Stimulated activated CD8-positive, alpha-beta memory T cell treated with anti-CD3 and anti-CD28 coated beads, Interleukin-12 subunit alpha, Interleukin-12 subunit beta, amount 100 ng/mL, for 24 hours (primary cell): ENCODE measurements around the gene ITFG2.
"Not testable (repeated sequence)": the region's sequence is repeated elsewhere in the genome, so short reads cannot be mapped to it uniquely, and the experiment has no call there.

Experiments used
- DNase-seq: peaks from one replicate; pipeline ENCODE4 v3.0.0-alpha.2; 2020; ENCODE audit errors: extremely low read depth

ITFG2 gene

GRCh38 chr12:2812290-2813213, at the start of gene ITFG2:
TSS of gene ITFG2 (plus strand) at chr12:2812668. CDS start at chr12:2812761, 93 bp downstream.
- DNase-seq: peak; percentile 92

GRCh38 chr12:2764398-2764797, 48.1 kb upstream of the ITFG2 start:
- no peak for DNase-seq

DNA sequence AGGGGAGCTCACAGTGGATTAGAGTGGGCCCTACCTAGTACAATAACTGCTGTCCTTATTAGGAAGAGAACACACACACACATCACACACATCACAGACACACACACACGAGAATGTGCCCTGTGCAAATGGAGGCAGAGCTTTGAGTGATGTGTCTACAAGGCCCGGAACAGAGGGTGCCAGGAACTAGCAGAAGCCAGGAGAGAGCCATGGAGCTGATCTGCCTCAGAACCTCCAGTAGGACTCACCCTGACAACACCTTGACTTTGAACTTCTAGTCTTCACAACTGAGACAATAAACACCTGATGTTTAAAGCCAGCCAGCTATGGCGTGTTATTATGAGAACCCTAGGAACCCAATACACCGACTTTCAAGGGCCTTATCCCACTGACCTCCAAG, 47.4 kb upstream of the ITFG2 start:
- no peak for DNase-seq

DNA sequence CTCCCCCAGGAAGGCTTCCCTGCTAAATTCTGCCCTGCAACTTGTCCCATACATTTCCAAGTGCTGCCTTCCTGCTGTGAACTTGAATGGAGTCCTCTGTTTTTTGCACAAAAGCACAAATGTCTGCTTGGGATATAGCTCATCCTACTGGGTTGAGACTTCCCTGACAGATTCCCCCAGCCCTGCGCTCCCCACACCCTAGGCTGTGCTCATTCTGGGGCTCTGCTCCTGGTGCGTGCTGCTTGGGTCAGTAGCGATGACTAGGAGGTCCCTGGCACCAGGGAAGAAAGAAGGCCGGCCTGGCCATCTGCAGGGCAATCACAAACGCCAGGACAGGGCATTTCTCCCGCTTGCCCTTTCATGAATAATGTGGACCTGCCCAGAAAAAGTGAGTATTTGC, 46.9 kb upstream of the ITFG2 start:
- DNase-seq: no peak

GRCh38 chr12:2768224-2768961, 44.1 kb upstream of the ITFG2 start:
- no peak for DNase-seq

DNA sequence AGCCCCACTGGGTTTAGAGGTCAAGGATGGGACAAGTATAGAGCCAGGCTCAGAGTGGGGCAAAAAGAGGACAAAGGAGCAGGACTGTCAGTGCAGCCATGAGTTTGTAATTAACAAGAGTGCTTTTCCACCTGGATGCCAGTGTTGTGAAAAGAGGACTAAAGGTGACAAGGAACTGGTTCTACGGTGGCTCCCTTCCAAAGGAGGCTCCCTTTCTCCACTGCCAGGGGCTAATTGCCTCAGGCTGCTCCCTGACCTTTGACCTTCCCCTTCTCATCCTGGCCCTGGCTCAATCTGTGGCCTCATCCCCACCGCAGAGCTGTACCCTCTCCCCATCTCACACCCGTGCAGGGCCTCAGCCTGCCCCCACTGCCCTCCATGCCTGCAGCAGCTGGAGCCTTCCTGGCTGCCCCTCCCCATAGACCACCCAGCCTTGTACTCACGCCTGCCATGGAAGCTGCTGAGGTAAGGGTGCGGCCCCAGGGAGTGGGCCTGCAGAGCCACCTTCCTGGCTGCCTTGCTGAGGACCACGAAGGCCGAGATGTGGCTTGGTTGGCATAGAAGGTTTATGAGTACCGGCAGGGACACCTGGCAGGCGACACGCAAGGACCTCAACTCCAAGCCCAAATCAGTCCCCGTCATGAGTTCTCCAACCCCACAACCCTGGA, 42.5 kb upstream of the ITFG2 start:
- no peak for DNase-seq

GRCh38 chr12:2770544-2770943, 41.9 kb upstream of the ITFG2 start:
- not testable (repeated sequence) for DNase-seq

- DNase-seq: no peak
Observed at GRCh38 chr12:2772370-2772769, 40.1 kb upstream of the ITFG2 start.

DNA sequence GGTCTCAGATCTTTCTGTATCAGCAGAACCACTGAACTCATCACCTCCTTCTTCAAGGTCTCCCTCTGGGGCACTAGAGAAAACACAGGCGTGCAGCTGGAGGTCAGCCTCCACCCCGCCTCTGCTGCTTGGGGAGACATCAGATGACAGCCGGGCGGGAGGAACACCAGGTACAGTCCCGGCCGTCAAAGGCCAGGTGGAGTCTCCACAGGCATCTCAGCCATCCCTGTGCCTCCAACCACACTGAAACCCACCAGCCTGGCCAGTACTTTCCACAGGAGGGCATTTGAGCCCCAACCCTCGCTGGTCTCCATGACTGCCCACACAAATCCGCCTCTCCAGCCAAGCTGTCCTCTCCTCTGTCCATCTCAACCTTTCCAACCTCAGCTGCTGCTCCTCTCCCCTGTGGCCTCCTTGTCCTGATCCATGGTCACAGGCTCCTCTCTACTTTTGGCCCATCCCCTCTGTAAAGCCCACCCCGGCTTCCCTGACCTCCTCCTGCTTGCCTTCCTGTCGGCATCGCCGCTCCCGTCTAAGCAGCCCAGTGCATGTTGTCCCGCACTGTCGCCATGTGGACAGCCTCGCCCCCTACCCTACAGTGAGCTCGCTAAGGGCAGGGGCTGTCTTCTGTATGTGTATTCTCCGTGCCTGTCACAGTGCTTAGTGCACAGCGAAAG, 39.1 kb upstream of the ITFG2 start:
- no peak for DNase-seq

DNA sequence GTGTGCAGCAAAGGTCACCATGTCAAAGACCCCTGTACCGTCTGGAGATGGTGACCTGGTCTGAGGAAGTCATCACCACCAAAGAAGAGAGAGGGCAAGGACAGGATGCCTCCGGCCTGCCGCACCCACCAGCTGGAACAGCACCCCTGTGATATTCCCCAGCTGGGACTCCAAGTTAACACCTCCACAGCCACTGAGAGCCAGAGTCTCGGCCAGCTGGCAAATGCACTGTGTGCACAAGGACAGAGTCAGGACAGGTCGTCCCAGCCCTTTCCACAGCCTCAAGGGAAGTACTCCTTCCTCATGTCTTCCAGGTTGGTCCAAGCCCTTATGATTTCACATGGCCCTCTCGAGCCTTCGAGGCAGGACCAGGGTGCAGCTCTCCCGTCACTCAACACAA, 37.0 kb upstream of the ITFG2 start:
- DNase-seq: no peak

DNA sequence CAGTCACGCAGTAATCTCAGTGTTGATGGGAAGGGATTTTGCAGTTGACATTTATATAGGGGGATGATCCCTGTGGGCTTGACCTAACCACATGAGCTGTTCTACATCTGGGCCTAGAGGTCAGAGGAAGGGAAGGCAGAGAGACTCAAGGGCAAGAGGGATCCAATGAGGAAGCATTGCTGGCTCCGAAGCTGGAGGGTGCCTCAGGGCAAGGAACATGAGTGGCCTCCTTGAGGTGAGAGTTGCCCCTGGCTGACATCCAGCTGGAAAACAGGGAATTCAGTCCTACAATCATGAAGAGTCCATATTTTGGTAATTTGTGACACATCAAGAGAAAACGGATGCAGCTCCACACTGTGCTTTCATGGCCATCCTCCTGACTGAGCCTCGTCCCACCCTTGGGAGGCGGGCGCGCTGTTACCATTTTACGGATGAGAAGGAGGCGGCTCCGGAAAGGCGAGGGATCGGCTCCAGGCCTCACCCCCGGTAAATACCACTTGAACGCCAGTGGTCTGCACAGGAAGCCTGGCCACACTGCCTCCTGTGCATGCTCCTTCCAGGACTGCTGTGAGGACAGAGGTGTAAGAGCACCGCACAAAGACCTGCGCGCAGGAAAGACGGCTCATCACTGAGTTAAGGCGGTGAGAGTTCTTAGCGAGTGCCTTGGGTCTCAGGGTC, 36.2 kb upstream of the ITFG2 start:
- DNase-seq: no peak

GRCh38 chr12:2779281-2779680, 33.2 kb upstream of the ITFG2 start:
- no peak for DNase-seq

DNA sequence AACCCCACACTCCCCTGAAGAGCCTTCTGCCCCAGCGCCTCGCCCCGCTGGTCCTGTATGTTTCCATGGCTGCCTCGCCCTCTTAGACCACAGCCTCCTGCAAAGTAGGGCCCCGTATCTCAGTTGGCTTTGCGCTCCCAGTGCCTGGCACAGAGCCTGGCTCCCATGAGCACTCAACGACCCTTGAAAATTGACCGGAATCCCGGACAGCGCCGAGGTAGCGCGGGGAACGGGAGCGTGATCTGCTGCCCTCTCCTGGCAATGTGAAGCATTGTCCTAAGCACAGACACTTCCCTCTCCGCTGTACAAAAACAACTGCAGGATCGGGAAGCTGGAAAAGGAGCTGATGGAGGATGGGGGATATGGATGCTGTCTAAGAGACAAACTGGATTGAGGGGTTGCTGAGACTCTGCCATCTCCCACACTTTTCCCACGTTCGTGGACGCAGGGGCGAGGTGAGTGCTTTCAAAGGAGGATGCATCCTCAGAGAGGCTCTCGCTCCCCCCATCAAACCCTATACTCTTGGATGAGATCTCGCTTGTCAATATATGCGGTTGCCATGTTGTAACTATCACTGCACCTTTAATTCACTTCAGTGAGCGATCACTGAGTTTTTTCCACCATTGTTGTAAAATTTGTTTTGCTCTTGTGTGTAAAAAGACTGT, 28.4 kb upstream of the ITFG2 start:
- DNase-seq: no peak

DNA sequence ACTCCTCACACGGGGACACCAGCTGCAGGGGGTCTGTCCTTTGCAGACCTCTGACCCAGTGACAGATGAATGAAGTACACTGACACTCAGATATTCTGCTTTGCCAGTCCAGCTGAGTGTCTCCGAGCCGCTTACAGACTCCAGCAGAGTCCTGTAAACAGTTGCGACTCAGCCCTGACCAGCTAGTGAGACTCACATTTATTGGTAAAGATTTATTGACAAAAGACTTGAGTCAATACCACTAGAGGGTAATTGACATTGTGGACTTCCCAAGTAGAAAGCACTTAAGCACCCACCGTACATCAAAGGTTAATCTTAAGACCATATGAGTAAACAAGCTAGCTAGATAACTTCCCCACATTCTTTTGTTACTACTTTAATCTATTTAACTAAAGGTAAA, 27.5 kb upstream of the ITFG2 start:
- DNase-seq: no peak

- no peak for DNase-seq
Observed at GRCh38 chr12:2791089-2791488, 21.4 kb upstream of the ITFG2 start.

- no peak for DNase-seq
Observed at GRCh38 chr12:2792671-2793500, 19.6 kb upstream of the ITFG2 start.

DNA sequence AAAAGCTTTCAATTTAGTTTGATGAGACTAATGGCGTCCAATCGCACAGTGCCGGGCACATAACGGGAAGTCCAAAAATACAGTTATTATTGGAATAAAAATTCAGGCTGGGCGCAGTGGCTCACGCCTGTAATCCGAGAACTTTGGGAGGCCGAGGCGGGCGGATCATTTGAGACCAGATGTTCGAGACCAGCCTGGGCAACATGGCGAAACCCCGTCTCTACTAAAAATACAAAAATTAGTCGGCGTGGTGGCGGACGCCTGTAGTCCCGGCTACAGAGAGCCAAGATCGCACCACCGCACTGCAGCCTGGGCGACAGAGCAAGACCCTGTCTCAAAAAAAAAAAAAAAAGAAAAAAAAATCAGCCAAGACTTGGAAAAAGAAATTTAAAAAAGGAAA, 18.9 kb upstream of the ITFG2 start:
- no peak for DNase-seq

GRCh38 chr12:2794191-2794735, 18.2 kb upstream of the ITFG2 start:
- no peak for DNase-seq

DNA sequence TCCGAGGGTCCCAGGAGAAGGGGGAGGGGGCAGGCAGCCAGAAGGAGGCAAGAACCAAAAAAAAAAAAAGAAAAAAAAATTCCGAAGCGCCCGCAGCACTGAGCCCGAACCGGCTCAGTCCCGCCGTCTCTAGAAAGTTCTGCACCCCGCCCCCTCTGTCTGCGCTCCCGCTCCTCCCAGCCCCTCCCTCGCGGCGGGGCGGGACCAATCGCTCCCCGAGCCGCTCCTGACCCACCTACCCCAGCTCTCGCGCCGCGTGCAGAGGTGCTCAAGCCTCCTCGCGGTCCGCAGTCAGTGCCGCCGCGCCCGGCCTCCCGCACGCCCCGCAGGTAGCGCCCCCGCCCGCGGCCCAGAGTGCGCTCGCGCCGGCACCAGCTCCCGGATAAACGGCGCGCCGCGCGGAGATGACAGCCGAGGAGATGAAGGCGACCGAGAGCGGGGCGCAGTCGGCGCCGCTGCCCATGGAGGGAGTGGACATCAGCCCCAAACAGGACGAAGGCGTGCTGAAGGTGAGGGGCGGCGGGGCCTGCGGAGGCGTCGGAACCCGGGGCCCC, 17.7 kb upstream of the ITFG2 start, which contains the start of gene FKBP4:
Gene FKBP4 (plus strand): TSS at position 235 of the 554 bp plus-strand sequence. CDS start 170 bp downstream, at position 405.
- DNase-seq: peak; percentile 78
